Stomach (tissue), 9 donors: Measurements from ENCODE around the gene PMM2. TPM values are rescaled to one million over a fixed set of nuclear protein-coding genes. Genes with fewer than 3 reads are reported as not detected.

Source experiments
- DNase-seq, 2 donors: peaks; one replicate each; pipeline versions ENCODE4 v3.0.0 to v3.0.0-alpha.2; 2013 to 2019
- H3K27ac ChIP-seq, 5 donors: fragments of 200-600 bp in 4 of 5; sonication (generic) in 4 of 5; one replicate each; pipeline ENCODE4 v1.5.1; 2013 to 2019; ENCODE audit warnings: mild to moderate bottlenecking in 1 of 5, moderate library complexity in 1 of 5
- H3K27me3 ChIP-seq, 3 donors: fragments of 200-600 bp; sonication (generic); one replicate each; pipeline ENCODE4 v1.5.1; 2017 to 2019; ENCODE audit warnings: mixed run types in 1 of 3
- H3K36me3 ChIP-seq, 4 donors: fragments of 200-600 bp; sonication (generic); 1 replicate in 3 of 4; 2 replicates in 1 of 4; pipeline ENCODE4 v1.5.1; 2016 to 2019
- H3K4me1 ChIP-seq, 4 donors: fragments of 200-600 bp; sonication (generic); one replicate each; pipeline ENCODE4 v1.5.1; 2016 to 2019
- H3K4me3 ChIP-seq, 4 donors: fragments of 200-600 bp; sonication (generic) in 3 of 4; one replicate each; pipeline ENCODE4 v1.5.1; 2016 to 2019; ENCODE audit warnings: mild to moderate bottlenecking in 1 of 4
- H3K9me3 ChIP-seq, 4 donors: fragments of 200-600 bp; sonication (generic); one replicate each; pipeline ENCODE4 v1.5.1; 2016 to 2019
- EP300 ChIP-seq: sonication (generic); formaldehyde crosslinking; IDR thresholded peaks from one replicate; pipeline ENCODE4 v1.6.1; 2017; ENCODE audit warnings: antibody characterized with exemption
- POLR2A ChIP-seq, 4 donors: fragments of 450-650 bp; IDR thresholded peaks; one replicate each; pipeline ENCODE4 v1.6.1; 2016; ENCODE audit warnings: antibody characterized with exemption in 4 of 4, control low read depth in 2 of 4, mild to moderate bottlenecking in 1 of 4, moderate library complexity in 1 of 4
- POLR2AphosphoS5 ChIP-seq, 3 donors: sonication (generic); formaldehyde crosslinking; IDR thresholded peaks; one replicate each; pipeline ENCODE4 v1.6.1; 2016; ENCODE audit warnings: antibody characterized with exemption in 3 of 3
- WGBS, 5 donors: extraction: QIAGEN DNeasy Blood & Tissue Kit in 3 of 5; methylation state at CpG; one replicate each; pipeline versions ENCODE4 v1.1.5 to v1.1.7; 2013 to 2018; 5-methylcytosine and 5-hydroxymethylcytosine counted together
- intact Hi-C: fragments of 100-400 bp; cut with DNase I; formaldehyde crosslinking; loops from one replicate; pipeline ENCODE4 v1.15.1; 2023; ENCODE audit warnings: low total_unique reads
- polyA plus RNA-seq, 3 donors: library from polyadenylated mRNA; stranded (reverse); fragments of 200-250 nt; gene quantifications; one replicate each; pipeline ENCODE4 v1.2.3, GENCODE V29; 2013
- total RNA-seq, 5 donors: library from RNA; depleted of rRNA; stranded (reverse); fragments of >200 nt; gene quantifications; one replicate each; pipeline versions ENCODE4 v1.1.0 to v1.2.3, GENCODE V29; 2014 to 2016
- TF ChIP-seq, protein P1 (sequence below), 7 experiments: fragments of 450-650 bp in 4 of 7; fragments of 200-600 bp in 3 of 7; sonication (generic) in 3 of 7; IDR thresholded peaks; one replicate each; pipeline ENCODE4 v1.5.1; 2016 to 2019; ENCODE audit warnings: antibody characterized with exemption in 7 of 7, control low read depth in 2 of 7, mild to moderate bottlenecking in 1 of 7
- donor health status: healthy with polysubstance abuse.
- donor health status: Bipolar disorder and iron deficiency.
- donor health status: healthy.

Gene PMM2
- total and polyA plus RNA-seq, 8 donors = 15.1 to 89.3 (median 40.4) TPM

DNA sequence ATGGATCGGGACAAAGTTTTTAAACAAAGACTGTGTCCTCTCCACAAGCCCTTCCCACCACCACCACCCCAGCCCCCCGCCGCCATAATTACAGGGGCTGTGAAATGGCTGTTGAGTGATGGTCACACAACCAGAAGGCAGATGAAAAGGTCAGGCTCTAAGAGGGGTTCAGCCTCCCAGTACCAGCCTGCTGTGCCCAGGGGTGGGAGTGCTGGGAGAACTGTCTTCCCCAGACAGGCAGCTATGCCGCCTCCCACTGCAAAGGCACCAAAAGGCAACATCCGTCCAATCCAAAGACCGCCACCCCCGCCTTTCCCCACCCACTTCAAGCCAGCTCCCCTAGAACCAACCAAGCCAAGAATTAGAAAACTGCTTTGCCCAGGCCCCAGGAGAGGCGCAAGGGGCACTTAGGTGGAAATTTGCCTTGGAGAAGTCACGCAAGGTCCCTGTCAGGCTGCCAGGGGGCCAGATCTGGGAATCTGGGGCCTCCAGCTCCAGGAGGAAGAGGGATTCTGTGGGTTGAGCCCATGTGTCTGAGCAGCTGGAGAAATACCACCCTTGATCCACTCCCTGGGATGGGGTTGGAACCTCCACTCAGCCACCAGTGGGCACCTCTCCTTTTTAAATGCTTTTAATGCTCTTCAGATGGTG is 56.8 kb downstream of the PMM2 start:
- Histone ChIP-seq H3K27ac (peak overlapping the region in 3 of 5 donors; percentile 11 to 29 (median 27)), H3K9me3 (no peaks in the 10 kb centered on the region), H3K4me1 (peaks cover 9 to 42% (median 31%) of the 10 kb centered on the region in 4 donors), H3K36me3 (peaks cover 62 to 93% (median 91%) of the 10 kb centered on the region in 4 donors), H3K27me3 (no peaks in the 10 kb centered on the region), H3K4me3 (no peak overlapping the region)
- WGBS, 5 donors = 83 to 90% (median 88%) methylated on average over 9 of the region's 9 CpGs
- intact Hi-C loops = no loop called here
- no peak for DNase-seq
- TF ChIP-seq EP300 = no peak
- TF ChIP-seq, protein P1, sequence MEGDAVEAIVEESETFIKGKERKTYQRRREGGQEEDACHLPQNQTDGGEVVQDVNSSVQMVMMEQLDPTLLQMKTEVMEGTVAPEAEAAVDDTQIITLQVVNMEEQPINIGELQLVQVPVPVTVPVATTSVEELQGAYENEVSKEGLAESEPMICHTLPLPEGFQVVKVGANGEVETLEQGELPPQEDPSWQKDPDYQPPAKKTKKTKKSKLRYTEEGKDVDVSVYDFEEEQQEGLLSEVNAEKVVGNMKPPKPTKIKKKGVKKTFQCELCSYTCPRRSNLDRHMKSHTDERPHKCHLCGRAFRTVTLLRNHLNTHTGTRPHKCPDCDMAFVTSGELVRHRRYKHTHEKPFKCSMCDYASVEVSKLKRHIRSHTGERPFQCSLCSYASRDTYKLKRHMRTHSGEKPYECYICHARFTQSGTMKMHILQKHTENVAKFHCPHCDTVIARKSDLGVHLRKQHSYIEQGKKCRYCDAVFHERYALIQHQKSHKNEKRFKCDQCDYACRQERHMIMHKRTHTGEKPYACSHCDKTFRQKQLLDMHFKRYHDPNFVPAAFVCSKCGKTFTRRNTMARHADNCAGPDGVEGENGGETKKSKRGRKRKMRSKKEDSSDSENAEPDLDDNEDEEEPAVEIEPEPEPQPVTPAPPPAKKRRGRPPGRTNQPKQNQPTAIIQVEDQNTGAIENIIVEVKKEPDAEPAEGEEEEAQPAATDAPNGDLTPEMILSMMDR (IDR thresholded peaks at IDR 0.05) = no peak
- TF ChIP-seq POLR2A (IDR thresholded peaks at IDR 0.05) = no peak

- TF ChIP-seq EP300 (no peak), POLR2A (IDR thresholded peaks at IDR 0.05) (no peak), POLR2AphosphoS5 (IDR thresholded peaks at IDR 0.05) (no peak)
- TF ChIP-seq, protein P1 (IDR thresholded peaks at IDR 0.05) = no peak
- no peaks in the 10 kb centered on the region for H3K27me3 ChIP-seq
- peaks cover 54 to 87% (median 84%) of the 10 kb centered on the region in 4 donors for H3K36me3 ChIP-seq
- H3K9me3 ChIP-seq = no peaks in the 10 kb centered on the region
- no peak for DNase-seq
- H3K4me1 ChIP-seq = peaks cover 15 to 42% (median 31%) of the 10 kb centered on the region in 4 donors
- no peak overlapping the region for H3K4me3 ChIP-seq
- WGBS, 5 donors = 90 to 94% (median 92%) methylated on average over 10 to 11 of the region's 11 CpGs
- H3K27ac ChIP-seq = peak overlapping the region in 3 of 5 donors; percentile 11 to 33 (median 29)
- intact Hi-C loops = no loop called here
Measured at GRCh38 chr16:8855051-8855786, 57.6 kb downstream of the PMM2 start.

GRCh38 chr16:8855972-8856371 is 58.3 kb downstream of the PMM2 start:
- H3K27ac ChIP-seq = peak overlapping the region in 1 of 5 donors; percentile 23
- TF ChIP-seq POLR2AphosphoS5 (IDR thresholded peaks at IDR 0.05) (no peak), POLR2A (IDR thresholded peaks at IDR 0.05) (no peak), EP300 (no peak)
- TF ChIP-seq, protein P1 (IDR thresholded peaks at IDR 0.05) = no peak
- H3K27me3 ChIP-seq = no peaks in the 10 kb centered on the region
- intact Hi-C loops = no loop called here
- H3K9me3 ChIP-seq = no peaks in the 10 kb centered on the region
- no peak for DNase-seq
- no peak overlapping the region for H3K4me3 ChIP-seq
- H3K36me3 ChIP-seq = peaks cover 48 to 80% (median 77%) of the 10 kb centered on the region in 4 donors
- peaks cover 18 to 43% (median 33%) of the 10 kb centered on the region in 4 donors for H3K4me1 ChIP-seq
- 52 to 70% (median 59%) methylated on average over 5 of the region's 5 CpGs for WGBS, 5 donors

GRCh38 chr16:8858994-8859912 is 61.6 kb downstream of the PMM2 start:
- Histone ChIP-seq H3K27ac (peak overlapping the region in 4 of 5 donors; percentile 58 to 94 (median 82)), H3K9me3 (no peaks in the 10 kb centered on the region), H3K27me3 (no peaks in the 10 kb centered on the region), H3K36me3 (peaks cover 41 to 47% (median 47%) of the 10 kb centered on the region in 4 donors), H3K4me1 (peaks cover 48 to 64% (median 60%) of the 10 kb centered on the region in 4 donors), H3K4me3 (peak overlapping the region in 1 of 4 donors; percentile 6)
- 85 to 91% (median 88%) methylated on average over 21 to 31 of the region's 31 CpGs for WGBS, 5 donors
- no peak for DNase-seq
- intact Hi-C loops = no loop called here
- TF ChIP-seq EP300 (no peak), POLR2AphosphoS5 (IDR thresholded peaks at IDR 0.05) (no peak), POLR2A (IDR thresholded peaks at IDR 0.05) (no peak)
- TF ChIP-seq, protein P1 (IDR thresholded peaks at IDR 0.05) = no peak
